Left renal cortex interstitium (tissue), 4 donors: ENCODE data around the gene GSDME. TPM values are rescaled to one million over a fixed set of nuclear protein-coding genes. Genes with fewer than 3 reads are reported as not detected.
"Not testable (repeated sequence)": the region's sequence is repeated elsewhere in the genome, so short reads cannot be mapped to it uniquely, and the experiment has no call there.

Experiments used
- DNase-seq, 4 donors: peaks; one replicate each; pipeline ENCODE4 v3.0.0-alpha.2; 2013; ENCODE audit warnings: low read depth in 4 of 4, low spot score in 2 of 4, missing footprints in 1 of 4
- polyA plus RNA-seq, 4 donors: library from polyadenylated mRNA; unstranded; fragments of 120-200 nt; gene quantifications; one replicate each; pipeline ENCODE4 v1.2.1, GENCODE V29; 2013; ENCODE audit not compliant: insufficient read length in 4 of 4

The GSDME gene
- polyA plus RNA-seq, 4 donors: 13.0 to 17.7 (median 15.0) TPM

GRCh38 chr7:24742506-24743162 lies 14.6 kb downstream of the GSDME start:
- no peak for DNase-seq

GRCh38 chr7:24741679-24742505 lies 15.4 kb downstream of the GSDME start:
- DNase-seq: no peak

GRCh38 chr7:24740871-24741270 lies 16.4 kb downstream of the GSDME start:
- DNase-seq: no peak

DNA sequence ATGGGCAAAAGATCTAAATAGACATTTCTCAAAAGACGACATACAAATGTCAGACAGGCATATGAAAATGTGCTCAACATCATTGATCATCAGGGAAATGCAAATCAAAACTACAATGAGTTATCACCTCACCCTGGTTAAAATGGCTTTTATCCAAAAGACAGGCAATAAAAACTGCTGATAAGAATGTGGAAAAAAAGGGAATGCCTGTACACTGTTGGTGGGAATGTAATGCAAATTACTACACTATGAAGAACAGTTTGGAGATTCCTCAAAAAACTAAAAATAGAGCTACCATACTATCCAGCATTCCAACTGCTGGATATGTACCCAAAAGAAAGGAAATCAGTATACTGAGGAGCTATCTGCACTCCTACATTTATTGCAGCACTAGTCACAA lies 18.0 kb downstream of the GSDME start:
- no peak for DNase-seq

DNA sequence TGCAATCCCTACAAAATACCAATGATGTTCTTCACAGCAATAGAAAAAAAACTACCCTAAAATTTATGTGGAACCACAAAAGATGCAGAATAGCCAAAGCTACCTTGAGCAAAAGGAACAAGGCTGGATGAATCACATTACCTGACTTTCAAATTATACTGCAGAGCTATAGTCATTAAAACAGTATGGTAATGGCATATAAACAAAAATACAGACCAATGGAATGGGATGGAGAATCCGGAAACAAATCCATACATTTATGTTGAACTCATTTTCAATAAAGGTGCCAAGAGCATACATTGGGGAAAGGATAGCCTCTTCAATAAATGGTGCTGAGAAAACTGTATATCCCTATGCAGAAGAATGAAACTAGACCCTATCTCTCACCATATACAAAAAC lies 18.7 kb downstream of the GSDME start:
- DNase-seq: no peak

GRCh38 chr7:24737281-24737680 lies 20.0 kb downstream of the GSDME start:
- no peak for DNase-seq

DNA sequence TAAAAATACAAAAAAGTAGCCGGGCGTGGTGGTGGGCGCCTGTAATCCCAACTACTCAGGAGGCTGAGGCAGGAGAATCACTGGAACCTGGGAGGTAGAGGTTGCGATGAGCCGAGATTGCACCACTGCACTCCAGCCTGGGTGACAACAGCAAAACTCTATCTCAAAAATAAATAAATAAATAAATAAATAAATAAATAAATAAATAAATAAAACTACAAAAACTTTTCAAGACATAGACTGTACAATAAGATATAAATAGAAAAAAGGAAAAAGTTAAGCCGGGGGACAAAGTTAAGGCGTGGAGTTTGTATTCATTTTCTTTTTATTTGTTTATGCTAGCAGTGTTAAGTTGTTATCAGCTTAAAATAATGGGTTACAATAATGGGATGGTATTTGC lies 21.7 kb downstream of the GSDME start:
- DNase-seq: not testable (repeated sequence)

GRCh38 chr7:24734306-24734705 lies 23.0 kb downstream of the GSDME start:
- no peak for DNase-seq

GRCh38 chr7:24733414-24734060 lies 23.7 kb downstream of the GSDME start:
- no peak for DNase-seq

- DNase-seq: no peak
Measured at GRCh38 chr7:24732646-24733413, 24.4 kb downstream of the GSDME start.

DNA sequence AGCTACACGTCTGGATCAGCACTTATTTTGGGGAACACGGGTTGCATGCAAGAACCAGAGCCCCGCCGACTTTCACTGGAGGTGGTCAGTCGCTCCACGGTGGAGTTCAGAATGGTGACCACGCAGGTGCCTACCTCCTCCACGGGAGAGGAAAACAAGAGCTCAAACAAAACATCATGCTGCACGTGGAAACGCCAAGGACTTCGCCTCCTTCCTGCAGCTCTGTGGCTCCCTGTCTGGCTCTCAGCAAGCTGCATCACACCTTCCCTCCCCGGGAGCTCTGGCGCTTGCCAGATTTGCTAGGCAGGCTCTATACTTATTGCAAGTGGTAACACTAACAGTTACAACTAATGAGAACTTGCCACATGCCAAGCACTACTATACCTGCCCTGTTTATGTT lies 26.0 kb downstream of the GSDME start:
- no peak for DNase-seq

DNA sequence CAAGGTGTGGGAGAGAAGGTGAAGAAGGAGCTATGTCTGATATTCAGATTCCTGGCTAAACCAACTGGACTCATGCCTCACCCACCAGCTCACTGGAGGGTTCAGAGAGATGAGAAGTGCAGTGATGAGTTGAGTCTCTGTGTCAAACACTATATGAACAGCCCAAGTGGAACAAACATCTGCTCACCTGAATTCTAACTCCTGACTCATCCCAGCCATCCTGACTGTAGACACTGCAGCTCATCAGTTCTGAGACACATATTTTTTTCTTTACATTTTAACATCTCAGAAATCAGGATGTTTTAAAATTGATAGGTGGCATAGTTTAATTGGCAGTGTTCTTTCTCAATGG lies 27.3 kb downstream of the GSDME start:
- DNase-seq: no peak

- DNase-seq: no peak
Measured at GRCh38 chr7:24729365-24730017, 27.8 kb downstream of the GSDME start.

GRCh38 chr7:24728503-24729364 lies 28.5 kb downstream of the GSDME start:
- no peak for DNase-seq

- DNase-seq: no peak
Measured at GRCh38 chr7:24728121-24728500, 29.2 kb downstream of the GSDME start.

DNA sequence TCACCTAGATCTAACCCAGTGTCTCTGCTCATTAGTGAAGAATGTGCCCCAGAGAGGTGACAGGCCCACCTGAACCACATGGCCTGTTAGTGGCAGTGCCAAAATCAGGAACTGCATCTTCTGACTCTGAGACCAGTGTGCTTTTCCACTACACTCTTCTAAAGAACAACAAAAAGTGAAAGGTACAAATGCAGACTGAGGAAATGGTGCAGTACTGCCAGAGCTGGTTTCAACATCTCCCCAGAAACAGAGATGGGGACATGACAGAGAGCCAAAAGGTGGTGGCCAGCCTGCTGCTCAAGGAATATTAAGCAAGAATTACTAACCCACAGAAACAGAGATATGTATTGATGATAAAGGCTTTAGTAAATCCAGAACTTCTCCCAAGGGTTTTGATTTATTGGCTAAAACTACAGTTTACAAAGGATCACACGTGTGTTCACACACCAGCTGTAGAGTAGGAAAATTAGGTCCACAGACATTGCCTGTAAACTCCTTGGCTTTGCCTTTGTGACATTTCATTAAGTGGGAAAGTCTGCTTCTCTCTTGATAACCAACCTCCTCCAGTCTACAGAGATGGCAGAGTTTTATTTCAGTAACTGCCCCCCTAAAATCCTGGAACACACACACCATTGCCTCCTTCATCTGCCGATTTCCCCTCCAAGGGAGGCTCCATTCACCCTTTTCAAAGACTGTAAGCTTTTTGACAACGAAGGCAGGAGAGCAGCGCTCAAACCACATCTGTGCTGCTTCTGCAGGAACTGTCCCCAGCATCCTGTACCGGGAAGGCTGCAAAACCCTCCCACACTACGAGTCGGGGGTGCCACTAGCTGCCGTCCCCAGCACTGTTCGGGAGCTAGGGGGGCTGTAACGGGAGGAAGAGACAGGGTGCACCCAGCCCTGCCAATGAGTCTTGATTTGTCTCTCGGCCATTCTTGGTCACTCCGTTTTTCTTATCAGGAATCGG lies 29.8 kb downstream of the GSDME start:
- DNase-seq: no peak

DNA sequence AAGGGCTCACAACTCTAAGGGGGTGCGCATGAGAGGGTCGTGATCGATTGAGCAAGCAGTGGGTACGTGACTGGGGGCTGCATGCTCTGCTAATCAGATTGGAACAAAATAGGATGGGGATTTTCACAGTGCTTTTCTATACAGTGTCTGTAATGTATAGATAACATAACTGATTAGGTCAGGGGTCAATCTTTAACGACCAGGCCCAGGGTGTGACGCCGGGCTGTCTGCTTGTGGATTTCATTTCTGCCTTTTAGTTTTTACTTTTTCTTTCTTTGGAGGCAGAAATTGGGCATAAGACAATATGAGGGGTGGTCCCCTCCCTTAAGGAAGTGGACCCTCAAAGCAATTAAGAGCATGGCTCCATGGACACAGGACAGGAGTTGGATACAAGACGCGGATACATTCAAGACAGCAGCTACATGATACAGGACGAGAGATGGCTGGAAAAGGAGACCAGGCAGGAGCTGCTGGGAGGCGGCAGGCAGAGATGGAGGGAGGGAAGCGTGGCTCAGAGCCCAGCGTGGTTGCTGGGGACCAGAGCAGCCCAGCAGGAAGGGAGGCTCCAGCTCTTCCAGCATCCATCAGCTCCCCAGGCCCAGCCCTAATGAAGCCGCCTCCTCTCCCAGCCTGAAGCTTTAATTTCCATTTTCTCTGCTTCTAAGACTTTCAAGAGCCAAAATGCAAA lies 31.6 kb downstream of the GSDME start:
- no peak for DNase-seq
